Left lung (tissue), 10 donors: ENCODE measurements around the gene CDH4. TPM values are rescaled to one million over a fixed set of nuclear protein-coding genes. Genes with fewer than 3 reads are reported as not detected.

Source experiments
- ATAC-seq: fragments of 200-7000 bp; cut with Tn5 transposase; one replicate; pipeline ENCODE4 v1.9.1; 2020; ENCODE audit warnings: moderate library complexity
- DNase-seq, 4 donors: peaks; one replicate each; pipeline ENCODE4 v3.0.0-alpha.2; 2013 to 2020
- H3K27ac ChIP-seq, 2 donors: fragments of 200-600 bp; sonication (generic) in 1 of 2; one replicate each; pipeline versions ENCODE4 v1.5.0 to v1.8.0; 2020 to 2021
- H3K27me3 ChIP-seq, 2 donors: fragments of 200-600 bp; sonication (generic) in 1 of 2; one replicate each; pipeline versions ENCODE4 v1.5.0 to v1.8.0; 2020 to 2021
- H3K36me3 ChIP-seq, 2 donors: fragments of 200-600 bp; sonication (generic) in 1 of 2; one replicate each; pipeline versions ENCODE4 v1.5.0 to v1.8.0; 2020 to 2021
- H3K4me1 ChIP-seq, 2 donors: fragments of 200-600 bp; one replicate each; pipeline ENCODE4 v1.8.0; 2021
- H3K4me3 ChIP-seq, 2 donors: fragments of 200-600 bp; sonication (generic) in 1 of 2; one replicate each; pipeline versions ENCODE4 v1.5.0 to v1.8.0; 2020 to 2021; ENCODE audit warnings: mild to moderate bottlenecking in 1 of 2
- H3K9me3 ChIP-seq, 2 donors: fragments of 200-600 bp; sonication (generic) in 1 of 2; one replicate each; pipeline versions ENCODE4 v1.5.0 to v1.8.0; 2020 to 2021
- CTCF ChIP-seq, 2 donors: fragments of 200-600 bp; sonication (generic) in 1 of 2; IDR thresholded peaks; one replicate each; pipeline versions ENCODE4 v1.5.0 to v1.8.0; 2021; ENCODE audit warnings: antibody characterized with exemption in 2 of 2
- intact Hi-C, 2 donors: fragments of 100-400 bp; cut with DNase I; formaldehyde crosslinking; loops; one replicate each; pipeline versions ENCODE4 v1.11.2 to v1.14.2; 2022
- polyA plus RNA-seq, 6 donors: library from polyadenylated mRNA; unstranded; fragments of 120-200 nt; gene quantifications; one replicate each; pipeline ENCODE4 v1.2.1, GENCODE V29; 2013; ENCODE audit not compliant: insufficient read length in 6 of 6
- total RNA-seq, 2 donors: library from RNA; stranded (reverse); fragmentation: NEBNext Ultra II Directional; extraction: Animal tissue kit (Norgen Biotek cat#: 25700); gene quantifications; one replicate each; pipeline ENCODE4 v1.2.1, GENCODE V29; 2021
- donor health status: DM: no; HTN: yes; CAD: no.
- donor health status: DM: no; HTN: no; CAD: no.

Gene CDH4
- total and polyA plus RNA-seq, 8 donors: 0.24 to 10.8 (median 5.1) TPM

GRCh38 chr20:61621035-61621730, 369.1 kb downstream of the CDH4 start:
- H3K4me3 ChIP-seq: no peak overlapping the region
- peaks cover 0 to 20% of the 10 kb centered on the region in 2 donors for H3K9me3 ChIP-seq
- H3K27me3 ChIP-seq: peaks cover 0 to 5% of the 10 kb centered on the region in 2 donors
- ATAC-seq: no peak
- intact Hi-C loops: no loop called here
- no peak for TF ChIP-seq CTCF (IDR thresholded peaks at IDR 0.05)
- no peaks in the 10 kb centered on the region for H3K4me1 ChIP-seq
- no peak overlapping the region for H3K27ac ChIP-seq
- peak in 1 of 4 donors; percentile 39 for DNase-seq
- no peaks in the 10 kb centered on the region for H3K36me3 ChIP-seq

- TF ChIP-seq CTCF (IDR thresholded peaks at IDR 0.05): no peak
- Histone ChIP-seq H3K27ac (no peak overlapping the region), H3K4me1 (no peaks in the 10 kb centered on the region), H3K36me3 (no peaks in the 10 kb centered on the region), H3K27me3 (peaks cover 0 to 4% of the 10 kb centered on the region in 2 donors), H3K4me3 (no peak overlapping the region), H3K9me3 (peaks cover 0 to 18% of the 10 kb centered on the region in 2 donors)
- intact Hi-C loops: no loop called here
- ATAC-seq: no peak
- DNase-seq: no peak
Observed at GRCh38 chr20:61621852-61622251, 369.8 kb downstream of the CDH4 start.

- TF ChIP-seq CTCF (IDR thresholded peaks at IDR 0.05): no peak
- no peak for DNase-seq
- H3K27ac ChIP-seq: no peak overlapping the region
- intact Hi-C loops: no loop called here
- no peak for ATAC-seq
- no peaks in the 10 kb centered on the region for H3K36me3 ChIP-seq
- H3K4me3 ChIP-seq: no peak overlapping the region
- peaks cover 0 to 5% of the 10 kb centered on the region in 2 donors for H3K9me3 ChIP-seq
- H3K4me1 ChIP-seq: no peaks in the 10 kb centered on the region
- peaks cover 0 to 7% of the 10 kb centered on the region in 2 donors for H3K27me3 ChIP-seq
Observed at GRCh38 chr20:61623451-61623850, 371.4 kb downstream of the CDH4 start.

DNA sequence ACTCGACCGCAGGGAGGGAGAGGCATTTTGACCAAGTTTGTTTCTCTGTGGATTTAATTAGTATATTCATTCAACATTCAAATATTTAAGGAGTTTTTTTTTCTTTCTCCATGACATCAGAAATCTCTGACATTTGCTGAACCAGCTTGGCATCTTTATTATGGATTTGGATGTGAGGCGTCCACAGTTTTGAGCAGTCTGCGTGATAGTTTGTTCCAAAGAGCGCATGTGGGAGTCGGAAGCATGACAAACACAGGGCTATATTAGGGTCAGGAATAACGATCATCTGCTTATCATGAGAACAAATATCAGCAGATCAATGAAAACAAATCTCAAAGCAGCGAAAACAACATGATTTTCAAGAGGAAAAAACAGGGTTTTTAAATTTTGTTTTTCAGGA, 373.2 kb downstream of the CDH4 start:
- H3K27me3 ChIP-seq: peaks cover 0 to 23% of the 10 kb centered on the region in 2 donors
- no peaks in the 10 kb centered on the region for H3K4me1 ChIP-seq
- no peak for ATAC-seq
- H3K27ac ChIP-seq: no peak overlapping the region
- no peak for DNase-seq
- no peaks in the 10 kb centered on the region for H3K36me3 ChIP-seq
- no peak overlapping the region for H3K4me3 ChIP-seq
- intact Hi-C loops: no loop called here
- no peak for TF ChIP-seq CTCF (IDR thresholded peaks at IDR 0.05)
- peaks cover 0 to 6% of the 10 kb centered on the region in 2 donors for H3K9me3 ChIP-seq

GRCh38 chr20:61626412-61626811, 374.4 kb downstream of the CDH4 start:
- Histone ChIP-seq H3K36me3 (no peaks in the 10 kb centered on the region), H3K27me3 (peaks cover 0 to 23% of the 10 kb centered on the region in 2 donors), H3K27ac (no peak overlapping the region), H3K4me3 (no peak overlapping the region), H3K9me3 (peaks cover 0 to 6% of the 10 kb centered on the region in 2 donors), H3K4me1 (no peaks in the 10 kb centered on the region)
- DNase-seq (no peak), ATAC-seq (no peak)
- TF ChIP-seq CTCF (IDR thresholded peaks at IDR 0.05): no peak
- intact Hi-C loops: no loop called here
